Measurements from ENCODE around the gene ABCD3. TPM values are rescaled to one million over a fixed set of nuclear protein-coding genes. Genes with fewer than 3 reads are reported as not detected.

ABCD3 gene
- total and polyA plus RNA-seq, 2 of the 13 experiments (the other 11 are each of a cell fraction or from before 2014, with no cell fraction given) = 27.5 to 166 TPM

DNA sequence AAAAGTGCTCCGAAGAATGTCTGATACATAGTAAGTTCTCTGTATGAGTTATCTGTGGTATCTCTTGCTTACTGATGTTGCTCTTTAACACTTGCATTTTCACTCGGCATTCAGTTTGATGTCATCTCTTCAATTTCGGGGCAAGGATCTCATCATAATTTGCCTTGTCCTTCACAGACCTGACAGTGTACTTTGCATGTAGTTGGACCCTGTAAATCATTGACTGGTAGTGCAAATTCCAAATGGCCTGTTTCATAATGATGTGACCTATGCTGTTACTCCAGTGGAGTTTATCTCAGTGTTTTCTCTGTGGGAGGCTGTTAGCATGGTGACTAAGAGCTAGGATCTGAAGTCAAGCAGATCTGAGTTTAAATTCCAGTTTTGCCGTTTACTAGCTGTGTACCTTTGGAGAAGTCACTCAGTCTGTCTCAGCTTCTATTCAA is 34.2 kb upstream of the ABCD3 start (continued):
- TF ChIP-seq ZBTB10 (CRISPR knock-in tag; IDR thresholded peaks at IDR 0.05; ENCODE audit: borderline replicate concordance) (no peak), RFXAP (CRISPR knock-in tag; IDR thresholded peaks at IDR 0.05; ENCODE audit: borderline replicate concordance) (peak; percentile 75; the same call in 1 of the 2 replicates), ARID5B (CRISPR knock-in tag; IDR thresholded peaks at IDR 0.05) (peak; percentile 95), NKX3-1 (CRISPR knock-in tag; IDR thresholded peaks at IDR 0.05) (no peak; the same call in 1 of the 2 replicates), ZNF441 (CRISPR knock-in tag; IDR thresholded peaks at IDR 0.05; ENCODE audit: borderline replicate concordance) (peak; percentile 36; the same call in 1 of the 2 replicates), U2AF2 (IDR thresholded peaks at IDR 0.05; ENCODE audit: low read depth, low read length) (no peak), CHD2 (IDR thresholded peaks at IDR 0.05; ENCODE audit: low read depth, low read length) (no peak), MIXL1 (CRISPR knock-in tag; IDR thresholded peaks at IDR 0.05) (peak; percentile 97), NRL (CRISPR knock-in tag; IDR thresholded peaks at IDR 0.05; ENCODE audit: borderline replicate concordance) (no peak), ZNF460 (CRISPR knock-in tag; IDR thresholded peaks at IDR 0.05; ENCODE audit: borderline replicate concordance) (no peak; the same call in 1 of the 2 replicates), STAG1 (CRISPR knock-in tag; IDR thresholded peaks at IDR 0.05) (no peak), CEBPZ (IDR thresholded peaks at IDR 0.05; ENCODE audit: low read length) (no peak), SOX6 (IDR thresholded peaks at IDR 0.05) (no peak), SOX6 (CRISPR knock-in tag; IDR thresholded peaks at IDR 0.05) (peak; percentile 90), ZNF282 (IDR thresholded peaks at IDR 0.05; ENCODE audit: partially characterized antibody) (no peak)
- TF ChIP-seq, protein P1, sequence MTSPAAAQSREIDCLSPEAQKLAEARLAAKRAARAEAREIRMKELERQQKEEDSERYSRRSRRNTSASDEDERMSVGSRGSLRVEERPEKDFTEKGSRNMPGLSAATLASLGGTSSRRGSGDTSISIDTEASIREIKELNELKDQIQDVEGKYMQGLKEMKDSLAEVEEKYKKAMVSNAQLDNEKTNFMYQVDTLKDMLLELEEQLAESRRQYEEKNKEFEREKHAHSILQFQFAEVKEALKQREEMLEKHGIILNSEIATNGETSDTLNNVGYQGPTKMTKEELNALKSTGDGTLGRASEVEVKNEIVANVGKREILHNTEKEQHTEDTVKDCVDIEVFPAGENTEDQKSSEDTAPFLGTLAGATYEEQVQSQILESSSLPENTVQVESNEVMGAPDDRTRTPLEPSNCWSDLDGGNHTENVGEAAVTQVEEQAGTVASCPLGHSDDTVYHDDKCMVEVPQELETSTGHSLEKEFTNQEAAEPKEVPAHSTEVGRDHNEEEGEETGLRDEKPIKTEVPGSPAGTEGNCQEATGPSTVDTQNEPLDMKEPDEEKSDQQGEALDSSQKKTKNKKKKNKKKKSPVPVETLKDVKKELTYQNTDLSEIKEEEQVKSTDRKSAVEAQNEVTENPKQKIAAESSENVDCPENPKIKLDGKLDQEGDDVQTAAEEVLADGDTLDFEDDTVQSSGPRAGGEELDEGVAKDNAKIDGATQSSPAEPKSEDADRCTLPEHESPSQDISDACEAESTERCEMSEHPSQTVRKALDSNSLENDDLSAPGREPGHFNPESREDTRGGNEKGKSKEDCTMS (CRISPR knock-in tag; conservative IDR thresholded peaks at IDR 0.05) = no peak

All from HepG2 (cell line).